Right ventricle myocardium superior (tissue), 1 donor: Measurements from ENCODE around the gene CLCN6. TPM values are rescaled to one million over a fixed set of nuclear protein-coding genes. Genes with fewer than 3 reads are reported as not detected.

ENCODE experiments used
- ATAC-seq: fragments of 200-7000 bp; cut with Tn5 transposase; one replicate; pipeline ENCODE4 v1.9.1; 2020; ENCODE audit warnings: mild to moderate bottlenecking; ENCODE audit not compliant: poor library complexity
- DNase-seq: peaks from one replicate; pipeline ENCODE4 v3.0.0-alpha.2; 2020
- intact Hi-C: fragments of 100-400 bp; cut with DNase I; formaldehyde crosslinking; loops from one replicate; pipeline ENCODE4 v1.11.2; 2022
- total RNA-seq: library from RNA; stranded (reverse); fragmentation: NEBNext Ultra II Directional; extraction: Animal tissue kit (Norgen Biotek cat#: 25700); gene quantifications from one replicate; pipeline ENCODE4 v1.2.1, GENCODE V29; 2021
- donor health status: DM: no; HTN: yes; CAD: no; lungs with severe emphysema.

The CLCN6 gene
- total RNA-seq, 1 donor from 2014 or later = 15.2 TPM

- intact Hi-C loops = no loop called here
- ATAC-seq (peak; percentile 14), DNase-seq (no peak)
These were observed 28.2 kb upstream of the CLCN6 start for GRCh38 chr1:11777658-11778322.

- intact Hi-C loops = no loop called here
- ATAC-seq (no peak), DNase-seq (no peak)
These were observed 27.7 kb upstream of the CLCN6 start for GRCh38 chr1:11778336-11778735.

GRCh38 chr1:11778844-11779623, 27.0 kb upstream of the CLCN6 start:
- DNase-seq (no peak), ATAC-seq (no peak)
- intact Hi-C loops = no loop called here

GRCh38 chr1:11779715-11780379, 26.1 kb upstream of the CLCN6 start:
- ATAC-seq = no peak
- no peak for DNase-seq
- intact Hi-C loops = loop anchor here (10.0 kb wide), 1 partner anchor 45 kb away; the partner anchor contains the start of gene AGTRAP

- intact Hi-C loops = loop anchor here (10.0 kb wide), 1 partner anchor 46 kb away; the partner anchor contains the start of gene AGTRAP
- DNase-seq (no peak), ATAC-seq (no peak)
These were observed 25.4 kb upstream of the CLCN6 start for GRCh38 chr1:11780380-11781147.

- DNase-seq = no peak
- intact Hi-C loops = loop anchor here (10.0 kb wide), 1 partner anchor 46 kb away; the partner anchor contains the start of gene AGTRAP
- ATAC-seq = no peak
These were observed 24.7 kb upstream of the CLCN6 start for GRCh38 chr1:11781297-11781696.

- ATAC-seq (no peak), DNase-seq (no peak)
- intact Hi-C loops = loop anchor here (10.0 kb wide), 1 partner anchor 47 kb away; the partner anchor contains the start of gene AGTRAP
These were observed 23.8 kb upstream of the CLCN6 start for GRCh38 chr1:11782127-11782708.

GRCh38 chr1:11783556-11783955, 22.4 kb upstream of the CLCN6 start:
- intact Hi-C loops = loop anchor here (10.0 kb wide), 1 partner anchor 49 kb away; the partner anchor contains the start of gene AGTRAP
- no peak for DNase-seq
- no peak for ATAC-seq

GRCh38 chr1:11784256-11784992, 21.6 kb upstream of the CLCN6 start:
- intact Hi-C loops = loop anchor here (10.0 kb wide), 1 partner anchor 50 kb away; the partner anchor contains the start of gene AGTRAP
- DNase-seq (no peak), ATAC-seq (no peak)

- DNase-seq (peak; percentile 87), ATAC-seq (peak; percentile 56)
- intact Hi-C loops = loop anchor here (10.0 kb wide), 1 partner anchor 50 kb away; the partner anchor contains the start of gene AGTRAP
These were observed 20.8 kb upstream of the CLCN6 start for GRCh38 chr1:11784993-11785769.

- ATAC-seq (no peak), DNase-seq (no peak)
- intact Hi-C loops = loop anchor here (2.0 to 10.0 kb wide), 2 partner anchors 19 to 51 kb away; partner anchors contain the start of genes AGTRAP and MTHFR
These were observed 19.8 kb upstream of the CLCN6 start for GRCh38 chr1:11786168-11786567.

GRCh38 chr1:11787251-11787803, 18.7 kb upstream of the CLCN6 start:
- intact Hi-C loops = loop anchor here (2.0 to 10.0 kb wide), 2 partner anchors 17 to 53 kb away; partner anchors contain the start of genes AGTRAP and MTHFR

GRCh38 chr1:11787804-11788436, 18.1 kb upstream of the CLCN6 start:
- ATAC-seq (no peak), DNase-seq (peak; percentile 47)
- intact Hi-C loops = loop anchor here (2.0 to 10.0 kb wide), 2 partner anchors 17 to 53 kb away; partner anchors contain the start of genes AGTRAP and MTHFR

More at GRCh38 chr1:11787251-11787803, 18.7 kb upstream of the CLCN6 start:
- ATAC-seq (peak; percentile 29), DNase-seq (peak; percentile 81)

GRCh38 chr1:11788549-11789053, 17.4 kb upstream of the CLCN6 start:
- DNase-seq = peak; percentile 50
- no peak for ATAC-seq
- intact Hi-C loops = loop anchor here (10.0 kb wide), 1 partner anchor 54 kb away; the partner anchor contains the start of gene AGTRAP
